Activated CD8-positive, alpha-beta memory T cell treated with anti-CD3 and anti-CD28 coated beads, Interleukin-2, amount 50 U/mL, for 24 hours (primary cell): ENCODE results near the gene LMNTD1.

ENCODE experiments used
- DNase-seq: peaks from one replicate; pipeline ENCODE4 v3.0.0-alpha.2; 2020; ENCODE audit errors: extremely low read depth

LMNTD1 gene

DNA sequence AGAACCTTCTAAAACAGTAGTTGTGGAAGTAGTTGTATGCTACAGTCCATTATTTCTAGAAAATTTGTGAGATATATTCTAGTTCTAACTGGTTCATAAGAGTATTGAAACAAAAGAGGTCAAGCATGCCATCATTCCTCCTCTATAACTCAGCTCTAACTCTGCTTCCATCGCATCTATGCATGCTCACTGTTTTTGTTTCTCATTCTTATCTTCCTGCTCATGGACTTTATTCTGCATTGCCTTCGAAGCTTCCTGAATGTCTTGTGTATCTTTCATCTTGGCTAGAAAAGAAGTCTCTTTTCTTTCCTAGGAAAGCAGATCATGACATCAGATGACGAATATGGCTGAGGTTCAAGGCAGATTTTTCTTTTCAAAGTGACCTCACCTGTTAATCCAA, 402 bp downstream of the LMNTD1 start:
- DNase-seq = no peak

DNA sequence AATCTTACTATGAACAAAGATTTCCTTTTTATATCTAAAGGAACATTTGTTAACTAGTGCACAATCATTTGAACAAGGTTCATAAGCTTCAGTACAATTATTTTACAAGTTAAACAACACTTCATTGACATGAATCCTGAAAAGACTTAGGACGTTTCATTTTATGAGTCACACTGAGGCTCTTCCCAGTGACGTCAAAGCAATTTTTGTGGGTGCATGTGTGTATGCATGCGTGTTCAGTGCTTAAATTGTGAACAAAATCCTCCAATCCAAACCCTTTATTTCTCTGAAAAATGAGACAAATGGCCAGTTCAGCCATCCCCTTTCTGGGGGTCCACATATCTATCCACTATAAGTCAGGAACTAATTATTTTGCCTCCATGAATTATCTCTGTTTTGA, 2.9 kb downstream of the LMNTD1 start:
- no peak for DNase-seq

DNA sequence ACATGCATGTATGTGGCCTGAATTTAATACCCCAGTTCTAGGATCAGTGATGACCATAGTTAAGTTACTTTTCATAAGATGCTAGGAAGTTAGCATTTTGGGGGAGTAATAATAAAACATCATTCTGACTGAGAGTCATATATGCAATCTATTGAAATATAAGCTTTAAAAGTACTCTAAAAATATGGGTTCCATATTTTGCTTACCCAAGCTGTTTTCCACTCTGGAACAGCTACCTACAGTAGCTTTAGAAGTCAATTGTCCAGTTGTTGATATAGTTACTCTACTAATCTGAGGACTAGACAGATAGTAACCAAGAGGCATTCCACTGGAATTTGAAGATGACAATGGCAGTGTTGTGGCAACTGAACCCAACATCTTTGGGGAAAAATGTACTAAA, 4.0 kb downstream of the LMNTD1 start:
- DNase-seq = no peak

DNA sequence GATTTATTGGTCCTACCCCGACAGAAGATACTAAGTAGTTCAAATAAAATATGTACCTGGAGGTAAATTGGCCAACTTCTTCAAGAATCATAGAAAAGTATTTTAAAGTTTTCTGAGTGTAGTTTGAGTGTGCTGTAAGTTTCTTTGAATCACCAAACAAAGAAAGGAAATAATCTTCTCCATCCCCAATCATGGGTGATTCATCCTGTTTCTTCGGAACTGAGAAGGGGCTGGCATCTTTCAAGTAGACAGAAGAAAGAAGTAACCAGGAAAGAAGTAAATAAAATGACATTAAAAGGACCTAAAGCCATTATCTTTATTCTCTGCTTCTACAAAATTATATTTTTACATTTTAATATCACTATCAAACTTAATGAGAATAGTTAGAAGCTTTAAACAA, 6.8 kb downstream of the LMNTD1 start:
- no peak for DNase-seq

DNA sequence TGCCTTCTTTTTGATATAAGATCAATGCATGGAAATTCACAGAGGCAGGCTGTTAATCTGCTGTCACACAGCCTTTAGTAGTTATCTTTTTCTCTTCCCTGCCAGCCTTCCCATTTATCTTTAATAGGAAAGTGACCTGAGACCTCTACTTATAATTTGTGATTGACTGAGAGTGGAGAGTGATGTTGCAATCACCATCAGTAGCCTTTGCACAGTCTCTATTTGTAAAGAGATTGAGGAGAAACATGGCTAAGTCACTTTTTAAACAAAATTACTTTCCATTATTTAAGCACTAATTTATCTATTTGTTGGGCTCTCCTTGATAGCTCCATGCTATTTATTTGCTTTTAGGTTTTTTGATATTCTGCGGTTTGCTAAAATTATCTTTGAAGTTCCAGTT, 19.9 kb downstream of the LMNTD1 start:
- no peak for DNase-seq

DNA sequence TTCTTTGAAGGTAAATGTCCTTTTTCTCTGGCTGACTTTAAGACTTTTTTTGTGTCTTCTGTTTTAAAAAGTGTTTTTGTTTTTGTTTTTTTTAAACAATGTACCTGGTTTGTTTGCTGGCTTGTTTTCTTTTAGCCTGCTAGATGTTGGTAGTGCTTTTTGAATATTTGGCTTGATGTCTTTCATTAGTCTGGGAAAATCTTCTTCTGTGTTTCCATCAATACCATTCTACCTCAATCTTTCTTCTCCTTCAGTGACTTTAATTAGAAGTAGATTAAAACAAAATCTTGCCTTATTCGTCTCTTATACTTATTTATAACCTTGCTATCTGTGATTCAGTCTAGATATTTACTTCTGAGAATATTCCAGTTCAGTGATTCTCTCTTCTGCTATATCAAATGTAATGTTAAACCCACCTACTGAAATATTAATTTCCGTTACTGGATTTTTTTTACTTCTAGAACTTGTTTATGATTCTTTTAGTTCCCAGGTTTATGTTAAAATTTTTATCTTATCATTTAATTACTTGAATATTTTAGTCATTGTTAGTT, 21.5 kb downstream of the LMNTD1 start:
- no peak for DNase-seq

DNA sequence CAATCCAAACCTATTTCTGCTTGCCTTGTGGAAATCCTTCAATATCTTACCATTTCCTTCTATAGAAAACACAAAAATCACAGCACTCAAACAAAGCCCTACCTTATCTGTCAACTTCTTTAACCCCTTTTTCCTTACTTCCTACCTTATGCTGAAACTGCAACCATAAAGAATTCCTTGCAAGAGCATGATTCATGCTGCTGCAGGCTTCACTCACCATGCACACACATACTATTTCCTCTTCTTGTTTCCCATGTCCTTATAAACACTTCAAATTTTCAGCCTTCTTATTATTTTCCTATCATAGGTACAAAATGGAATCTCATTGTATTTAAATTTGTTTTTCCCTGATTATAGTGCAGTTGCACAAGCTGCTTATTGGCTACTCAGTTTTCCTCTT, 23.3 kb downstream of the LMNTD1 start:
- no peak for DNase-seq

DNA sequence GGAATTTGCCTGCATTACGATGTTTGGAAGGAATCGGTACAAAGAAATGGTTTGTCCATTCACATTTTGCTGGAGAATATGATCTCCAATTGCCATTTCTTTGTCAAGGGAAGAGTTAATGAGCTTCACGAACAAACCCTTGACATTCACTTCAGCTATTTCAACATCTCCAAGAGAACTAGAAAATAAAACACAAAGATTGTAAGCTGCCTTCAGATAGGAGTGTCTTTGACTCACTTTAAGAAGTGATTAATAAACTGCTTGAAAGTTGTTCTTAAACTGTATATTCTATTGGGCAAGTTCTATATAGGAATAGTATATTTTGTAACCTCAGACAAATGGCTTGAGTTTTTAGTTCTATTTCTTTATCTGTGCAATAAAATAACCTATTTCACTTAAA, 26.3 kb downstream of the LMNTD1 start:
- no peak for DNase-seq

DNA sequence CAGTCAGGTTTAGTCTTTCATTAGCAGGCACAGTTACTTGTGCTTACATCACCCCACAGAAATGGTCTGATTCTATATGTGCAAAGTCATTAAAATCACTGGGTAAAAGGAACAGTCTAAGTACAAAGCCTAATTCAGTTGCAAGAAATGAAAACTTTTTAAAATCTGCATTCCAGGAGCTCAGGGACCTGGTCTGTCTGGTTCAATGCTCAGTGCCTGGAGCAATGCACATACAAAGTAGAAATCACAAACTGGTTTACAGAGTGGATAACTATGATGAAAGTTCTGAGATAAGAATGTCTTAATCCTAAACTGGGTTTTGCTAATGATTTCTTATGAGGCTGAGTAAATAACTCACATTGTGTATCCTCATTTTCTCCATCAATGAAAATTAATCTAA, 28.7 kb downstream of the LMNTD1 start:
- no peak for DNase-seq

DNA sequence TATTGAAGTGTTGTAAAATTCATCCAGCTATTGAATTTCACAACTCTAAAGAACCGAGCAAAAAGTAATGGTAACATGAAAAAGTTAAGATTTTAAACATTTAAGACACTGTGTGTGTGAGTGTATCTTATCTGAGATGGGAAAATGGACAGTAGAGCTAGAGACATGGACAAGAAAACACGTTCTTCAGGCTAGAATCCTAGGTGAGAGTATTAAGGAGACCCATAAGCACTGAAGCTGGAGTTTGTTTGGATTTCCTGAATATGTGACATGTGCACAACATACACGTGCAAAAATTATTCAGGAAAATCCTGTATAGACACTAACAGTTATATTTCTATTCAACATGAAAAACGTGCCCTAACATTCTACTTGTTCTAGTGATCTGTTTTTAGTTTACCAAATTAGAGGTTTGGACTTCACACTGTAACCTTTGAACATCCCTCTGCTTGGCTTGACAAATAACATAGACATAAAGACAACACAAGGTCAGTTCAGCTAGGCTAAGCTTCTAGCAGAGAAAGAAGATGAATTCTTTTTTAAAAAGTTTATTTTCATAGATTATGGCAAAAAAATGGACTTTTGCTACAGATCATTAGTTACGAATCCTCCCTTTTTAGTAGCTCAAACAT, 31.3 kb downstream of the LMNTD1 start:
- DNase-seq = no peak

DNA sequence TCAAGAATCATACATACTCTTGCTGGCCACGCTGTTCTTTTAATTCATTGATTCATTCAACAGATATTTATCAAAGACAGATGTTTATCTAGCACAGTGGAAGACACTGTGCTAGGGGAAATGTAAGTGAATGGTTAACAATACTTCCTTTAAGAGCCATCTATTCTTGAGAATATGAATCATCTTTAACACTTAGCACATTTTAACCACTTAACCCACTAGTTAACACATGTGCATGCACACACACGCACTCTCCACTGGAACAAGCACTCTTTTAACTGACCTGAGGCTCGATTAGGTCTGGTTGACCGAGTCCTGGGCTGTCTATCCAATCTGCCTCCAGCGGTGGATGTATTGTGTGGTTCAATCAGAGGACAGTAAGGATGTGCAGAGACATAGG, 34.6 kb downstream of the LMNTD1 start:
- no peak for DNase-seq

DNA sequence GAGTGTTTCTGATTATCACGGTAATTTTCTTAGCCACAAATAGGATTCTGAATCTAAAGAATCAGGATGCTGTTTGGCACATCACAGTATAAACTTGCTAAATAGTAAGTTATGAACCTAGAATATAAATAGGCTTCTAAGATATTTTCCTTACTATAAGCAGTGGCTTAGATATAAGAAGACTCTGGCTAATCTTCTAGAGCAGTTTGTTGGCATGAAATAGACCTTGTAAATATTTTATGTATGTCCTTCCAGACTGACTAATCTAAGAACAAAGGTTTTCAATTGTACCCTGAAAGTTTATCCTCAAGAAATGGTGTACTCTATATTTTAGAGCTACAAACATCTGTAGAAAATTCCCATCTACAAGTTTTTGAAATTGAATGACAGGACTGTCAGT, 48.3 kb downstream of the LMNTD1 start:
- no peak for DNase-seq

DNA sequence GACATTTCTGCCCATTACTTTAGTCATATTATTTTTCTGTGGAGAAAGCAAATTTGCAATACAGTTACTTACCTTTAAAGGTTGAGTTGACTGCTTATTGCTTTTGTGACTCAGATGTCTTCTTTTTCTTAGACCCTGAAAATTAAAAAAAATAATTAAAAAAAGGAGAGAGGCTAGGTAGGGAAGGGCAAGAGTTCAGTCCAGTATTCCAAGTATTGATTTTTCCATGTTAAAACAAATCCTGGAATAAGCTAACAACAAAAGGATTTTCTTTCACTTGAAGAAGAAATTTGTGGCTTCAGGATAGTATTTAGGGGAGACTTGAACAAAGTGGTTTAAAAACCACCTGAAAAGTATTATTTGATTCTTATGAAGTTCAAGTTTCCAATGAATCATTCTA, 49.4 kb downstream of the LMNTD1 start:
- no peak for DNase-seq

DNA sequence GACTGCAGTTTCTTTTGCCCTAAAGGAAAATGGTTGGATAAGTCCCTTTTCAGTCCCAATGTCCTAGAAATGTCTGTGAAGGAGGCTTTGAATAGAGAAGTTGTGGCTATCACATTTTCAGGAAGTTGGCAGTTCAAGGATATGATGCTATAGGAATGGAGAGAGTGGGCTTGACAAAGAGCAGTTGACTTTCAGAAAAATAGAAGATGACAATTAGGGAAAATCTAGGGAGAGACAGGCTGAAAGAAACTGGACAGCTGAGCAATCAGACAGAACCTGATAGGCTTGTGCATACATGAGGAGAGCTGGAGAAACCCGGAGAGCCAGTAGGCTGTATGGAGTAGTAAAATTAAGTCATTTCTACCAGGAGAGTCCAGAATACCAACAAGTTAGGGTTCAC, 50.5 kb downstream of the LMNTD1 start:
- no peak for DNase-seq

DNA sequence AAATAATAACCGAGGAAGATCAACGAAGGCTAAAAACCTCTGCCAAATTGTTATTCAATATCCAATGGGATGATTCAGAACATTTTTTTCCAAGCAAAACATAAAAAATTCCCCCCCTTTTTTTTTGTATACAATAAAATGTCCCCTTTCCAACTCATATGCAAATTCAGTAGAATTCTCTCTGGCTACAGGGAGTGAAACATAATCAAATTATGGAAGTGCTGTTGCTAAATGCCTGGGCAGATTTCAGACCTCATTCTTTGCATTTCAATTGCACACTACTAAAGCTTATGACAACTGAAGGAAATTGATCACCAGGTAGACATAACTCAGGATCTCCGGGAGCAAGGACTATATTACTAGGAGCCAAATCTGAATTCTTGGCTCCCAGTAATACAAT, 51.0 kb downstream of the LMNTD1 start:
- no peak for DNase-seq

DNA sequence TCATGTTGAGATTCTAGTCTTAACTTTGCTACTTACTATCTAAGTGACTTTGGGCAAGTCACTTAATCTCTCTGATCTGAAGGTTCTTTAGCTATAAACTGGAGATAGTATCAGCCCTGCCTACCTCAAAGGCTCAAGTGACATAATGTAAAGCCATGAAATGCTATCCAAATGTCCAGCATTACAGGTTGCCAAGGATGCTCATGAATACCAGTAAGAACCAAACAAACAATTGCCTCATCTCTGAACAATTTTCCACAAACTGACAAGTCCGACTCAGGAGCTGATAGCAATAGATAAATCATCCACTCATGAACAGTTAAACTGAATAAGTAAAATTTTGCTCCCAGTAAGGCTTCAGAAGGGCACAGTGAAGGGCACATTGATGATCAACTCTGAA, 51.5 kb downstream of the LMNTD1 start:
- DNase-seq = no peak

DNA sequence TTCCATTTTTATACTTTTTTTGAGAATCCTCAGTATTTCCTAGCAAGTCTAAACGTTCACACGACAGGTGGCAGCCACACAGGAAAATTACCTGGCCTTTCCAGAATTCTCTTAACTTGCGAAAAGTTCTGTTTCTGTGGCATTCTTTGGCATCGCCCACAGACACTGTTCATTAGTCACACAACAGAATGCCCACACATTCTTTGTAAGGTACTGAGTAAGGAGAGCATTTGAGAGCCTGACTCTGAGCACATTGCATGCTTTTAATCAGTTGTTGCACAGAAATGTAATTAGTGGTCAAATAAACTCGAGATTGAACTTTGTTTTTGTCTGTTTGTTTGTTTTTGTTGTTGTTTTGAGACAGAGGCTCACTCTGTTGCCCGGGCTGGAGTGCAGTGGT, 52.4 kb downstream of the LMNTD1 start:
- no peak for DNase-seq

DNA sequence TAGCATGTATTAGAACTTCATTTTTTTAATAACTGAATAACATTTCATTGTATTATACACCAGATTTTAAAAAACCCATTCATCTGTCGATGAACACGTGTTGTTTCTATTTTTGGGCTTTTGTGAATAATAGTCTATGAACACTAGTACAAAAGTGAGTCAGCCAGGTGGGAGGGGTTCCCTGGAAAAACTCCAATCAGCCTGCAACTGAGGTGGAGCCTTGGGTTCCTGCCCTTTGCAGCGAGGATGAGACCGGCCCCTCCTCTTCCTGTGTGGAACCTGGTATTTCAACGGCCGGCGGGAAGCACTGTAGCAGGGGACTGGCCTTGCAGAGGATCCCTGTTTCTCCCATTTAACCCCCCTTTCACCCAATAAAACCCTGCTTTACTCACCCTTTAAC, 56.1 kb downstream of the LMNTD1 start:
- DNase-seq = no peak

DNA sequence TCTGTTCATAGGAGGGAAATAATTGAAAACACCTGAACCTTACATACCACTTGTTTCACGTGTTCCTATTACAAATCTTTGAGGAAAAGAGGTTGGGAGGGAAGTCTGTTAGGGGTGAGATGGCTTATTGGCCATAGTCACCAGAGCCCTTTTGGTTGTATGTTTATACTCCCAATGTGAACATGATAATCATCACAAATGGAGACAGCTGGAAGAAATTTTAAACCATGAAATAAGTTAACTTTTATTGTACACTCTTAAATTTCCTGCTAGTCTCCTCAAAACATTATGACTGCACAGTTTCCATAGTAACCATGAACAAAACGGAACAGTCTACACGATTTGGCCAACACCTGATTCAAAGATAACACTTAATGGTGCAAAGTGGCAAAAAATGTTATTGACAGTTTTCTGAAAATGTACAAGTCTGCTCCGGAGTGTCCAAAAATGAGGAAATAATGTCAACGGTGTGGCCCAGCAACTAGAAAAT, 56.9 kb downstream of the LMNTD1 start:
- DNase-seq = no peak

DNA sequence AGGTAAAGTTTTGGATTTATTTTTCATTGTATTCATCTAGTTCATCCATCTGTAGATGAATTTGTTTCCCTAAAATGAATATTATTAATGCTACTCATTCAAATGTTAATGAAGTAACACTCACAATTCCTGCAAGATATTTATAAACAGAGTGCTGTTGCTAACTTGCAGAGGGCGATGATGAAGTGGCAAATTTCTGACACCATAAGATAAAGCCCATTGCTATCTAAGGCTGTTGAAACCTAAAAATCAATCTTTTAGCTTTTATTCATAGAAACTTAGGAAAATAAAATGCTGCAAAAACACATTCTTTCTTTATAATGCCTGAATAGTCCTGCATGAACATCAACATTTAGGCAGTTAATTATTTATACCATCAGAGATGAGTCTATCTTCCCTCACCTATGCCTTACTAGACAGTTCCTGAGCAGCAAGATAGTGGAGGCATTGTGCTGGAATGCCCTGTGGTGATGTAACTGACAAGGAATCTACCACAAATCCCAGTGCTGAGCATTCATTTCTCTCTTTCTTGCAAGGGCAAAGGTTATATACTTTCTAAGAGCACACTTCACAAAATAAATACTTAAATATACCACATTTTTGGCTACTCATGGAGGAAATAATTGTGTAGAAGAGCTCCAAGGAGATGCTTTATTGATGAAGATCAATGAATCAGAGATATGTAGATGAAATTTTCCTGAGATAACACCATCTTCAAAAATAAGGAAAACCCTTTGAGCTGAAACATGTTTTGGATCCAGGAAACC, 57.6 kb downstream of the LMNTD1 start:
- DNase-seq = no peak

DNA sequence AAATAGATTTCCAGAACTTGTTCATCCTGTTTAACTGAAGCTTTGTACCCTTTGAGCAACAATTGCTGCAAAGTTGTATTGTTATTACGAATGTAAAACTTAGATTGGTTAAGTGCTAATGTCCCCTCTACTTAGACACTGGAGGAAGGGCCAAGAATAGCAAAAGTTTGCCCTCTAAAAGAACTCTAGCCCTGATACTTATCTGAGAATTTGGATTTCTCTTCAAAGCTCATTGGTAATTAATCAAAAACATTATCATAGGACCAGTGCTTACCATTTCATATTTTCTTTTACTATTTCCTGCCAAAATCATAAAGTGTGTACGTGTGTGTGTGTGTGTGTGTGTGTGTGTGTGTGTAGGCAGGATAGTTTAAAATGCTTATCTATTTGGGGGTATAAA, 58.2 kb downstream of the LMNTD1 start:
- DNase-seq = no peak

DNA sequence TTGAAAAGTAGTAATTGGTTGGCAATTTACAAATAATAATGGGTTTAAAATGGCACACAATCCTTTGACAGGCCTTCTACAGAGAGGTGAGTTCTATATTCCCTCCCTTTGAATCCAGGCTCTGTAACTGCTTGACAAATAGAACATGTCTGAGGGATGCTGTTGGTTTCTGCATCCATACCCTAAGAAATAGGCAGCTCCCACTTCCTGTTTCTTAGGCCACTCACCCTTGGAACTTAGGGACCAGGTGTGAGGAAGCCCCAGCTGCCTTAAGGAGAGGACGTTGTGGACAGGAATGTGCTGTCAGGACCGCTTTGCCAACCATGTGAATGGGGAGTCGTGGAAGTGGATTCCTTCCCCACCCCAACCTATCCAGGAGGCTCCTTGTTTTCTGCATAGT, 59.4 kb downstream of the LMNTD1 start:
- DNase-seq = no peak
